ENCODE data around the gene HSPA1B.
A peak's percentile ranks its signal among the peaks of the same experiment; 100 is the strongest.
"Not testable (repeated sequence)": the region's sequence is repeated elsewhere in the genome, so short reads cannot be mapped to it uniquely, and the experiment has no call there.

Gene HSPA1B

DNA sequence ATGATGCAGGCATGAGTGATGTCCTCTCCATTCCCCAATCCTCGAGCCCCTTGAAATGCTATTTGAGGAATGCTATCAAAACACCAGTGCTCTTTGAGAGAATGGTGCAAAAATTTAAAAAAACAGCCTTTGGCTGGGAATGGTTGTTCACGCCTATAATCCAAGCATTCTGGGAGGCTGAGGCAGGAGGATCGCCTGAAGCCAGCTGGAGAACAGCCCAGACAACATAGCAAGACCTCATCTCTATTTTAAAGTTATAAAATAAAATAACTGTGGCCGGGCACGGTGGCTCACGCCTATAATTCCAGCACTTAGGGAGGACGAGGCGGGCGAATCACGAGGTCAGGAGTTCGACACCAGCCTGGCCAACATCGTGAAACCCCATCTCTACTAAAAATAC, 27.8 kb upstream of the HSPA1B start:
- DNase-seq, result no peak

DNA sequence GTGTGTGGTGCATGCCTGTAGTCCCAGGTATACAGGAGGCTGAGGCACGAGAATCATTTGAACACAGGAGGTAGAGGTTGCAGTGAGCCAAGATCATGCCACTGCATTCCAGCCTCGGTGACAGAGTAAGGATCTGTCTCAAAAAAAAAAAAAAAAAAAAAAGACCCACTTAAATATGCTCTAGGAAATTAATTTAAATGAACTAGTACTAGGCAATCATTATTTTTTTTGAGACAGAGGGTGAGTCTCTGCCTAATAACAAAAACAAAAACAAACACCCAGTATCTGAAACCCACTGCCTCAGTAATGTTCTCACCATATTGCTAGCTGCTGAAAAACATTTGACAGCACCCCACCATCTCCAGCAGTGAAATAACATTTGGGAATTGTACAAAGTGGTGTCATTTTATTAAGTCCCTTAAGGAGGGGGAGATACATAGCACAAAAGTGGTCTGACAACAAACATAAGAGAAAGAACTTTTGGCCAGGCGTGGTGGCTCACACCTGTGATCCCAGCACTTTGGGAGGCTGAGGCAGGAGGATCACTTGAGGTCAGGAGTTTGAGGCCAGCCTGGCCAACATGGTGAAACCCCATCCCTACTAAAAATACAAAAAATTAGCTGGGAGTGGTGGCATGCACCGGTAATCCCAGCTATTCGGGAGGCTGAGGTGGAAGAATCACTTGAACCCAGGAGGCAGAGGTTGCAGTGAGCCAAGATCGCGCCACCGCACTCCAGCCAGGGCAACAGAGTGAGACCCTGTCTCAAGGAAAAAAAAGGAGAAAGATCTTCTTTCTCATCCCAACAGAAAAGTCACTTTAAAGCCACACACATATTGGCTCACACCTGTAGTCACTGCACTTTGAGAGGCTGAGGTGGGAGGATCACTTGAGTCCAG, 26.3 kb upstream of the HSPA1B start:
- not testable (repeated sequence) for DNase-seq

GRCh38 chr6:31805939-31806469, 21.5 kb upstream of the HSPA1B start:
- DNase-seq, result no peak

DNA sequence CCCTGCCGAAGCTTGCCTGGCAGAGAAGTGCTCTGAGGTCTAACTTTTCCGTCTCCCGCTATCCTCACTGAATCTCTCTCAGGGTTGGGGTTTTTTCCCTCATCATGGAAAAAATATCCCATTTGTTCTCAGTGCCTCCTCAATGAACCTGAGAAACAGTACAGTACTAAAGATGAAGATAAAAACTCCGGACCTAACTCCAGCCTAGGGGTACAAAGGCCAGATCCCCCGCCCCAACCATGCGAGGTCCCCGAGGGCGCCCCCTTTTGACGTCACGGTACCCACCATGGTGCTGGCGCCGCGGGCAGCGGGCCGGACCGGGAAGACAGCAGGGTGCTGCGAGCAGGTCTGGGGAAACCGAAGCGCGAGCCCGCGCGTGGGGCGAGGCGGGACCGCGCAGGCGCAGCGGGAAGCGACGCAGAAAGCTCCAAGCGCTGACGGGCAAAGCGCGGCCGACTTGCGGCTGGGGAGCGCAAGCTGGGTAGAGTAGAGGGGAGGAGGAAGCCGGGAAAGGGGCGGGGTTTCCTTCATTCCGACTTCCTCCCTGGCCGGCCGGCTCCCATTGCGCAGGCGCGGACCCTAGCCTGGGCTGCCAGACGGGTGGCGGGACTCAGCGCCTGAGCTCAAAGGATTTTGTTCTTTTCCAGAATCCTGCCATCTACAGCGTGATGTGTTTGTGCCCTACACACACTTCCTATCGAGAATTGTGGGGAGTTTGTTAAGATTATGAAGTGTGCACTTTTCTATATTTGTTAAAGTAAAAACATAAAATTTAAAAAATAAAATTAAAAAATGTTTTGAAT, 20.9 kb upstream of the HSPA1B start, which contains the start of gene LSM2:
LSM2 (minus strand) TSS at position 497 of the 803 bp plus-strand sequence; CDS start at position 288, 209 bp downstream.
- DNase-seq, result peak; percentile 100

DNA sequence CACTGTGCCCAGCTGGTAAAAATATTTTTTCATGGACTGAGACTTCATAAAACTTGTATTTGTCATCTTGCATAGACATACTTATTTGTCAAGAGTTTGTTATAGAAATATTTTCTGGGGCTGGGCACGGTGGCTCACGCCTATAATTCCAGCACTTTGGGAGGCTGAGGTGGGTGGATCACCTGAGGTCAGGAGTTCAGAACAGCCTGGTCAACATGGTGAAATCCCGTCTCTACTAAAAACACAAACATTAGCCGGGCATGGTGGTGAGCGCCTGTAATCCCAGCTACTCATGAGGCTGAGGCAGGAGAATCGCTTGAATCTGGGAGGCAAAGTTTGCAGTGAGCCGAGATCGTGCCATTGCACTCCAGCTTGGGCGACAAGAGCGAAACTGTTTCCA, 18.9 kb upstream of the HSPA1B start:
- DNase-seq, result peak; percentile 80

- no peak for DNase-seq
These were observed 15.9 kb upstream of the HSPA1B start for GRCh38 chr6:31811645-31812044.

- DNase-seq, result no peak
These were observed 14.1 kb upstream of the HSPA1B start for GRCh38 chr6:31813465-31813849.

GRCh38 chr6:31814677-31815024, 12.9 kb upstream of the HSPA1B start:
- DNase-seq, result peak; percentile 99

DNA sequence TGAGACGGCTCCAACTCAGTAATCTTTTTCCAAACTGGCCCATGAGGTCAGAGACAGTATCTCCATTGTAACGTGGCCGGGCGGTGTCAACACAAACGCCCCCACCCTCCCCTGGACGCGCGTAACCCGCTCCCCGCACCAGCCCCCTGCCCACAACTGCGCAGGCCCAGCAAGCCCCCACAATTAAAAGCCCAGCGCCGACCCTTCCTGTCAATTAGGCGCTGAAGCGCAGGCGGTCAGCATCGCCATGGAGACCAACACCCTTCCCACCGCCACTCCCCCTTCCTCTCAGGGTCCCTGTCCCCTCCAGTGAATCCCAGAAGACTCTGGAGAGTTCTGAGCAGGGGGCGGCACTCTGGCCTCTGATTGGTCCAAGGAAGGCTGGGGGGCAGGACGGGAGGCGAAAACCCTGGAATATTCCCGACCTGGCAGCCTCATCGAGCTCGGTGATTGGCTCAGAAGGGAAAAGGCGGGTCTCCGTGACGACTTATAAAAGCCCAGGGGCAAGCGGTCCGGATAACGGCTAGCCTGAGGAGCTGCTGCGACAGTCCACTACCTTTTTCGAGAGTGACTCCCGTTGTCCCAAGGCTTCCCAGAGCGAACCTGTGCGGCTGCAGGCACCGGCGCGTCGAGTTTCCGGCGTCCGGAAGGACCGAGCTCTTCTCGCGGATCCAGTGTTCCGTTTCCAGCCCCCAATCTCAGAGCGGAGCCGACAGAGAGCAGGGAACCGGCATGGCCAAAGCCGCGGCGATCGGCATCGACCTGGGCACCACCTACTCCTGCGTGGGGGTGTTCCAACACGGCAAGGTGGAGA, 12.3 kb upstream of the HSPA1B start, which contains the start of the genes HSPA1A and HSPA1L:
HSPA1A (plus strand) TSS at position 519 of the 814 bp plus-strand sequence; CDS start at position 733, 214 bp downstream.
HSPA1L (minus strand) TSS at position 259 of the 814 bp plus-strand sequence. CDS start 3,311 bp downstream, outside the sequence.
- peak; percentile 99 for DNase-seq

DNA sequence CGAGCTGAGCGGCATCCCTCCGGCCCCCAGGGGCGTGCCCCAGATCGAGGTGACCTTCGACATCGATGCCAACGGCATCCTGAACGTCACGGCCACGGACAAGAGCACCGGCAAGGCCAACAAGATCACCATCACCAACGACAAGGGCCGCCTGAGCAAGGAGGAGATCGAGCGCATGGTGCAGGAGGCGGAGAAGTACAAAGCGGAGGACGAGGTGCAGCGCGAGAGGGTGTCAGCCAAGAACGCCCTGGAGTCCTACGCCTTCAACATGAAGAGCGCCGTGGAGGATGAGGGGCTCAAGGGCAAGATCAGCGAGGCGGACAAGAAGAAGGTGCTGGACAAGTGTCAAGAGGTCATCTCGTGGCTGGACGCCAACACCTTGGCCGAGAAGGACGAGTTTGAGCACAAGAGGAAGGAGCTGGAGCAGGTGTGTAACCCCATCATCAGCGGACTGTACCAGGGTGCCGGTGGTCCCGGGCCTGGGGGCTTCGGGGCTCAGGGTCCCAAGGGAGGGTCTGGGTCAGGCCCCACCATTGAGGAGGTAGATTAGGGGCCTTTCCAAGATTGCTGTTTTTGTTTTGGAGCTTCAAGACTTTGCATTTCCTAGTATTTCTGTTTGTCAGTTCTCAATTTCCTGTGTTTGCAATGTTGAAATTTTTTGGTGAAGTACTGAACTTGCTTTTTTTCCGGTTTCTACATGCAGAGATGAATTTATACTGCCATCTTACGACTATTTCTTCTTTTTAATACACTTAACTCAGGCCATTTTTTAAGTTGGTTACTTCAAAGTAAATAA, 10.2 kb upstream of the HSPA1B start:
- DNase-seq, result not testable (repeated sequence)

DNA sequence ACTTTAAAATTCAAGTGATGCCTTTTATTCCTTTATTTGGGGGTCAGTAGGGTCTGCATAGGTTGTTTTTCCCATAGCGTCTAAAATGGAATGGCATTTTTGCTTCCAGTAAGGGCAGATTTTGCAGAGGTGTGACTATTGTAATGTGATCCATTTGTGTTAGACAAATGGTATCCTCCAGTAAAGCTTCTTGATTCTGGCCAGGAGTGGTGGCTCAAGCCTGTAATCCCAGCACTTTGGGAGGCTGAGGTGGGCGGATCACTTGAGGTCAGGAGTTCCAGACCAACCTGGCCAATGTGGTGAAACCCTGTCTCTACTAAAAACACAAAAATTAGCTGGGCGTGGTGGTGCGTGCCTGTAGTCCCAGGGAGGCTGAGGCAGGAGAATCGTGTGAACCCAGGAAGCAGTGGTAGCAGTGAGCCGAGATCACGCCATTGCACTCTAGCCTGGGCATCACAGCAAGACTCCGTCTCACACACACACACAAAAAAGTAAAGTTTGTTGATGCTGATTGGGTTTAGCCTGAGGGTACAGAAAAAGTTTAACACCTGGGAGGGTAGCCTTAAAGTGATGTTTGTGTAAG, 9.5 kb upstream of the HSPA1B start:
- peak; percentile 41 for DNase-seq

DNA sequence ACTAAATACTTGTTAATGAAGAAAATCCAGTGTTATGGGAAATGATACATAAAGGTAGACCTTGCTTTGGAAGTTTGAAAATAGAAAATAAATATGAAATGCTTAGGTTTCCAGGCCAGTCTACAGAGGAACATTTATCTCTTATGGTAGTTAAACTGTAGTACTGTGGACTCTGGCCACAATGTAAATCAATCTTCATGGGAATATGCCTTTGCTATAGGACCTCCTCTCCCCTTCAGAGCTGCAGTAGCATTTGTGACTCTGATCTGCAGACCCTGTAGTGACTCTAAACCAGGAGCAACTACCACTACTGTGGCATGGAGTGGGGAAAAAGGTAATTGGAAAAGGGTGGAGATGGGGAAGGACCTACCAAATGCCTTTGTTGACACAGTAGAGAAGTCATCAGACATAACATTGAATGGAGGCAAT, 7.7 kb upstream of the HSPA1B start:
- no peak for DNase-seq

GRCh38 chr6:31820399-31820798, 7.1 kb upstream of the HSPA1B start:
- not testable (repeated sequence) for DNase-seq

DNA sequence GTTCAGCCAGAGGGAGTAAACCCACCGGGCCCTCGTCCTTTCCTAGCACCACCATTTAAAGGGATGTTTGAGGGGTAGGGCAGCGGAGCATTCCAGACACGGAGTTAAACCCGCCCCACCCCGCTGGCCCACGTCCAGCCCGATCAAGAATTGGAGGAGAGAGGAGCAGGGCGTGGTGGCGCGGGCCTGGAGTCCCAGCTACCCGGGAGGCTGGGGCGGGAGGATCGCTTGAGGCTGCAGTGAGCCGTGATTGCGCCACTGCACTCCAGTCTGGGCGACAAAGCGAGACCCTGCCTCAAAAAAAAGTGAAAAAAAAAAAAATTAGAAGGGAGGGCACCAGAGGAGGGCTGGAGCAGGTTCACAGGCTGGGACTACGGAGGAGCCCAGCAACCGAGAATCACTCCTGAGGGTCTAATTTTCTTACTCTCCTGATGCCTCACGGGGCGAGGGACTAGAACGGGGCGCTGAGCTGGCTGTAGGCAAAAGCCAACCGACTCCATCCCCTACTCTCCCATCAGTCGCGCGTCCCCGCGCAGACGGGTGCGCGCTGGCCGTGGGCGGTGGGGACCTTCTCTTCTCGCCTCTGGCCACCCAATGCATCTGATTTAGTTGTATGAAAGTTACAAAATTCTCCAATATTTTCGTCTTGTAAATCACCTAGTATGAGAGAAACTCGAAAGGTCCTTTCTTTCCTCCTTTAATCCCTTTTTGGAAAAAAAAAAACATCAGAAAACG, 6.1 kb upstream of the HSPA1B start:
- DNase-seq, result peak; percentile 79

GRCh38 chr6:31822036-31822821, 5.3 kb upstream of the HSPA1B start:
- peak; percentile 72 for DNase-seq

GRCh38 chr6:31823592-31824196, 3.8 kb upstream of the HSPA1B start:
- not testable (repeated sequence) for DNase-seq

- DNase-seq, result no peak
These were observed 2.0 kb upstream of the HSPA1B start for GRCh38 chr6:31825553-31825952.

DNA sequence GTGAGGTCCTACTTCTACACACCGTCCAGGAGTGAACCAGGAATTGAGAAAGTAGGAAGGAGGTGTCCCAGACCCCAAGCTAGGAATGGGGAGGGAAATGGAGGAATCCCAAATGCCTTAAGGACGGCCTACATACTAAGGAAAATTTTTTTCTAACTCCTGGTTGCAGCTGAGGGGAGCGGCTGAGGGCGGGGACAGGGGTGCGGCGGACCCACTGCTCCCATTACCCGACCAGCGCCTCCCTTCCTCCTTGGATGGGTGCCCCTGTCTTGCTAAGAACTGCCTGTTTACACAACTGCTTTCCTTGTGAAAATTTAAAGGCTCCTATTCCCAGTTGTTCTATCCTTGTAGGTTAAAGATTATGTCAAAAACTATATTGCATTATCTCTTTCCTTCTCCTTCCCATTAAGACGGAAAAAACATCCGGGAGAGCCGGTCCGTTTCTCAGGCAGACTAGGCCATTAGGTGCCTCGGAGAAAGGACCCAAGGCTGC, 699 bp upstream of the HSPA1B start:
- peak; percentile 83 for DNase-seq
